ENCODE results near the gene GRIP2.

The GRIP2 gene

GRCh38 chr3:14465425-14465824 is 74.7 kb downstream of the GRIP2 start:
- no peak overlapping the region for H3K4me3 ChIP-seq (ENCODE audit: low read depth, low read length)
- H3K27me3 ChIP-seq (replicated peaks), result no peaks in the 10 kb centered on the region
- in situ Hi-C loops (cut with HindIII; ENCODE audit: low pct_ligation_motif_present, low sequenced_read_pairs), result loop anchor here (25.0 kb wide), 1 partner anchor 203 kb away; no protein-coding TSS in a partner anchor
- no peak for TF ChIP-seq CTCF (IDR thresholded peaks at IDR 0.05; ENCODE audit: low read depth, low read length, missing control alignments)
- H3K36me3 ChIP-seq (replicated peaks), result peaks cover 17% of the 10 kb centered on the region
- H3K27ac ChIP-seq, result no peak overlapping the region
- no peak for DNase-seq

- Histone ChIP-seq H3K27ac (no peak overlapping the region), H3K36me3 (replicated peaks) (peaks cover 17% of the 10 kb centered on the region)
- in situ Hi-C loops (cut with HindIII; ENCODE audit: low pct_ligation_motif_present, low sequenced_read_pairs), result loop anchor here (25.0 kb wide), 1 partner anchor 202 kb away; no protein-coding TSS in a partner anchor
Observed at GRCh38 chr3:14464521-14464920, 75.6 kb downstream of the GRIP2 start.

GRCh38 chr3:14464141-14464465 is 76.0 kb downstream of the GRIP2 start:
- no peak overlapping the region for H3K4me3 ChIP-seq (ENCODE audit: low read depth, low read length)
- no peak for DNase-seq
- H3K27ac ChIP-seq, result no peak overlapping the region
- TF ChIP-seq CTCF (IDR thresholded peaks at IDR 0.05; ENCODE audit: low read depth, low read length, missing control alignments), result no peak
- in situ Hi-C loops (cut with HindIII; ENCODE audit: low pct_ligation_motif_present, low sequenced_read_pairs), result loop anchor here (25.0 kb wide), 1 partner anchor 202 kb away; no protein-coding TSS in a partner anchor
- H3K36me3 ChIP-seq (replicated peaks), result peaks cover 17% of the 10 kb centered on the region
- no peaks in the 10 kb centered on the region for H3K27me3 ChIP-seq (replicated peaks)

More at GRCh38 chr3:14464521-14464920, 75.6 kb downstream of the GRIP2 start:
- no peaks in the 10 kb centered on the region for H3K27me3 ChIP-seq (replicated peaks)
- no peak for DNase-seq
- no peak for TF ChIP-seq CTCF (IDR thresholded peaks at IDR 0.05; ENCODE audit: low read depth, low read length, missing control alignments)
- H3K4me3 ChIP-seq (ENCODE audit: low read depth, low read length), result no peak overlapping the region

DNA sequence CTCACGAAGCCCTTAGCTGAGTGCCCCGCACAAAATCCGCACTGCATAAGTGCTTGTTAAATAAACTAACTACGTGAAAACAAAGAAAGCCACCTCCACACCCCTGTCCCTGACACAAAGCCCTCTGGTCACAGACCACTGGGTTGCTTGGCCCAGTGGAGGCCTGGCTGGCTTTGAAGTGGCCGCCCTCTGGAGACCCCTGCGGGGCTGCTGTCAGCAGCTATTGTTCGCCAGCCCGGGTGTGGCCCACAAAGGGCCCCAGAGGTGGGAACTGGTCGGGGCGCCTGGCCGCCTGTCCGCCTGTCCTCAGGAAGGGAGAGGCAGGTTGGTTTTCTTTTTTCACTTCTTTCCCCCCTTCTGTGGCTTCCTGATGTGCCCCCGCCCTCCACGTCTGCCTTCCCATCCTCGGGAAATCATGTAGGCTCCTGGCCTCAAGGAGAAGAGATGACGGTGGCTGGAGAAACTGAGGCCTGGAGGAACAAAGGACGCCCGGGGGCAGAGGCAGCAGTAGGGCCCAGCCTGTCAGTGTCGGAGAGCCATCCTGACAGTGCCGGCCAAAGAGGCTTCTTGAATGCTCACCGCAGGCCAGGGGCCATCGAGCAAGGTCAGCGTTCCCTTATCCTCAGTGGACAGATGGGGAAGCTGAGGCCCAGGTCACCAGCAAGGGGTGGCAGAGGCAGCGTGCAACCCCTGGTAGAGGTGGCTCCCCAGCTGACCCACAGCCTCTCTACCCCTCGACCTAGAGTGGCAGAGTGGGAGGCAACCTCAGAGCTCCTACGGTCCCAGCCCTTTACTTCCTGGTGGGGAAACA is 76.6 kb downstream of the GRIP2 start:
- in situ Hi-C loops (cut with HindIII; ENCODE audit: low pct_ligation_motif_present, low sequenced_read_pairs), result loop anchor here (25.0 kb wide), 1 partner anchor 201 kb away; no protein-coding TSS in a partner anchor
- H3K36me3 ChIP-seq (replicated peaks), result peaks cover 16% of the 10 kb centered on the region

DNA sequence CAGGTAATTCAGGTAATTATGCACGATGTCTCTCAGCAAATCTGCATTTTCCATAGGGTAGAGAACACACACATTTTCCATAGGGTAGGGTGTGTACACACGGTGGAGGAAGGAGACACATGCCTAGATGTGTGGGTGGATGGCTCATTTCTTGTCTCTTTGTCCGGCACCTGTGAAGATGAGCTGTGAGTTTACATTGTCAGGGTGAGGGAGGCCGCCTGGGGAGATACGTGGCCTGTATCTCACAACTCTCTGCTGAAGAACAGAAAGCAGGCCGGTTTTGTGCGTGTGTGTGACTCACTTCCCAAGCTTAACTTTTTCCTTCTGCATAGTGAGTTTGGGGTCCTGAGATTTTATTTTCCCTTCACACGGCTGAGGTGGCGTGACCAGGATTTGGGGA is 77.4 kb downstream of the GRIP2 start:
- in situ Hi-C loops (cut with HindIII; ENCODE audit: low pct_ligation_motif_present, low sequenced_read_pairs), result loop anchor here (25.0 kb wide), 1 partner anchor 200 kb away; no protein-coding TSS in a partner anchor
- Histone ChIP-seq H3K36me3 (replicated peaks) (peaks cover 15% of the 10 kb centered on the region), H3K27ac (no peak overlapping the region), H3K27me3 (replicated peaks) (no peaks in the 10 kb centered on the region), H3K4me3 (ENCODE audit: low read depth, low read length) (no peak overlapping the region)
- TF ChIP-seq CTCF (IDR thresholded peaks at IDR 0.05; ENCODE audit: low read depth, low read length, missing control alignments), result no peak
- DNase-seq, result no peak

More for the DNA sequence above, 76.6 kb downstream of the GRIP2 start:
- no peak for DNase-seq
- TF ChIP-seq CTCF (IDR thresholded peaks at IDR 0.05; ENCODE audit: low read depth, low read length, missing control alignments), result no peak
- H3K27me3 ChIP-seq (replicated peaks), result no peaks in the 10 kb centered on the region
- no peak overlapping the region for H3K4me3 ChIP-seq (ENCODE audit: low read depth, low read length)
- no peak overlapping the region for H3K27ac ChIP-seq
